SK-N-DZ (cell line): ENCODE measurements around the gene GADD45A. TPM values are rescaled to one million over a fixed set of nuclear protein-coding genes. Genes with fewer than 3 reads are reported as not detected.
A peak's percentile ranks its signal among the peaks of the same experiment; 100 is the strongest.
"Not testable (repeated sequence)": the region's sequence is repeated elsewhere in the genome, so short reads cannot be mapped to it uniquely, and the experiment has no call there.

Experiments
- DNase-seq: peaks from one replicate; pipeline ENCODE4 v3.0.0-alpha.2; 2015; ENCODE audit warnings: low spot score
- polyA plus RNA-seq, 2 experiments: library from polyadenylated mRNA; depleted of rRNA; stranded (reverse); fragments of >200 nt; gene quantifications; 2 replicates each; pipeline ENCODE4 v1.2.3, GENCODE V29; 2014

Gene GADD45A, protein sequence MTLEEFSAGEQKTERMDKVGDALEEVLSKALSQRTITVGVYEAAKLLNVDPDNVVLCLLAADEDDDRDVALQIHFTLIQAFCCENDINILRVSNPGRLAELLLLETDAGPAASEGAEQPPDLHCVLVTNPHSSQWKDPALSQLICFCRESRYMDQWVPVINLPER
- polyA plus RNA-seq (2014; cell fraction: cytosol; rRNA removed), result 21.2 and 29.5 TPM in 2 replicates
- 57.2 and 60.1 TPM in 2 replicates for polyA plus RNA-seq (2014; cell fraction: nucleus; rRNA removed)

DNA sequence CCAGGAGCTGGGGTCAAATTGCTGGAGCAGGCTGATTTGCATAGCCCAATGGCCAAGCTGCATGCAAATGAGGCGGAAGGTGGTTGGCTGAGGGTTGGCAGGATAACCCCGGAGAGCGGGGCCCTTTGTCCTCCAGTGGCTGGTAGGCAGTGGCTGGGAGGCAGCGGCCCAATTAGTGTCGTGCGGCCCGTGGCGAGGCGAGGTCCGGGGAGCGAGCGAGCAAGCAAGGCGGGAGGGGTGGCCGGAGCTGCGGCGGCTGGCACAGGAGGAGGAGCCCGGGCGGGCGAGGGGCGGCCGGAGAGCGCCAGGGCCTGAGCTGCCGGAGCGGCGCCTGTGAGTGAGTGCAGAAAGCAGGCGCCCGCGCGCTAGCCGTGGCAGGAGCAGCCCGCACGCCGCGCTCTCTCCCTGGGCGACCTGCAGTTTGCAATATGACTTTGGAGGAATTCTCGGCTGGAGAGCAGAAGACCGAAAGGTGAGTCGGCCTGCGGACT, at the start of gene GADD45A:
Gene GADD45A (plus strand): TSS at position 135 of the 491 bp plus-strand sequence. CDS start 294 bp downstream, at position 429.
- DNase-seq, result peak; percentile 99

DNA sequence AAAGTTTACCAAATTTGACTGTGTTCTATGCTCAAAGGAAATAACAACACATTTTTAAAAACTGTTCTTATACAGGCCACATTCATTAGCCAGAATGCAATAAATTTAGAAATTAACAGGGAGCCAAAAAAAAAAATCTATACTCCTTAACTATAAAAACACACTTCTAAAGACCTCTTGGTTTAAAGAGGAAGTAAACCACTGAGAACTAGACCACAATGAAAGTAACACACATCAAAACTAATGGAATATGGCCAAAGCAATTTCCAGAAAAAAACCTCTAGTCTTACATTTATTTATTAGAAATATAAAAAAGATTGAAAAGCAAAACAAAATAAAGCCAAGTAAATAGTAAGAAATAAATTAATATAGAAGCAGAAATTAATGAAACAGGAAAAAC, 48.9 kb upstream of the GADD45A start:
- DNase-seq, result no peak

DNA sequence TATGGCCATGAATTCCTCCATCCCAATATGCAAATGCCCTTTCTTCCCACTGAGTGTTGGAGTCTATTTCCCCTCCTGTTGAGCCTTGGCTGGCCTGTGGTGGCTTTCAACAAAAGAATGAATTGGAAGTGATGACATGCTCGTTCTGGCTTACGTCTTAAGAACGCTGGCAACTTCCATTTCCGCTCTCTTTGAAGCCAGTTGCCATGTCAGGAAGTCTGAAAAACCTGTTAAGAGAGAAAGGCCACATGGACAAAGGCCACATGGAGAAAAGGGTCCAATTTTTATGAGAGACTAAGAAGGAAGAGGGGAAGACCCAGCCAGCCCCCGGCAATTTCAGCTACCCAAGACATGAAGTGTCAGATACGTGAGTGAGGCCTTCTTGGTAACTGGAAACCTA, 45.6 kb upstream of the GADD45A start:
- peak; percentile 23 for DNase-seq

DNA sequence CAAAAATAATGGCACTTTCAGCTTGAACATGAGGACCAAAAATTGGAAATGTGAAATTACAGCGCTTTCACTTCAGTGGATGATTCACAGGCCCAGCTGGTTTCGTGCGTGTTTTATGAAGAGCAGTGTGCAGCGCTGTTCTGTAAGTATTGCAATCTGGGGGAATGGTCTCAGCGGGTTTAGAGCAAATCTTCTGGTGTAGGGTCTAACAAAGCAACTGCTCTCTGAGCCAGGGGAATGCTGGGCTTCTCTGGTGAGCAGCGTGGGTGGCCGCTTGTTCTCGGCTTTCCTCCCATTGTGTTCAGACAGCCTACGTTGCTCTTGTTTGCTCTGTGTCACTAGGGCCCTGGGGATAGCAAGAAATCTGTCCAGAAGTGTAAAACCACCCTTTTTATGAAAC, 42.4 kb upstream of the GADD45A start:
- DNase-seq, result no peak

DNA sequence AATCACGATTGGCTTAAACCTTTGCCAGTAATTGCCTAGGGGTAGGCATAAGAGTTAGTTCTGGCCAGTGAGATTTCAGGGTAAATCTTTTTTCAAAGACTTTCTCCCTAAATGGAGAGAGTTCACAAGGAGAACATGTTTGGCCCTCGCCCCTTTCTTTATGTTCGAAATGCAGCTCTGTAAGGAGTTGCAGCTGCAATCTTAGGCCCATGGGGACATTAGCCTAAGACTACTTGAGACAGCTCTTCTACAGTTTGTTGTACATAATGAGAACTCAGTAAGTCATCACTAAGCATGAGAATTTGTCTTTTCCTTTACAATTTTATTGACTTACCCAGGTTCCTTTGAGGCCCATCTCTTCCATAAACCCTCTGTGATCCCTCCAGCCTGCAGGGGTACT, 40.4 kb upstream of the GADD45A start:
- DNase-seq, result no peak

DNA sequence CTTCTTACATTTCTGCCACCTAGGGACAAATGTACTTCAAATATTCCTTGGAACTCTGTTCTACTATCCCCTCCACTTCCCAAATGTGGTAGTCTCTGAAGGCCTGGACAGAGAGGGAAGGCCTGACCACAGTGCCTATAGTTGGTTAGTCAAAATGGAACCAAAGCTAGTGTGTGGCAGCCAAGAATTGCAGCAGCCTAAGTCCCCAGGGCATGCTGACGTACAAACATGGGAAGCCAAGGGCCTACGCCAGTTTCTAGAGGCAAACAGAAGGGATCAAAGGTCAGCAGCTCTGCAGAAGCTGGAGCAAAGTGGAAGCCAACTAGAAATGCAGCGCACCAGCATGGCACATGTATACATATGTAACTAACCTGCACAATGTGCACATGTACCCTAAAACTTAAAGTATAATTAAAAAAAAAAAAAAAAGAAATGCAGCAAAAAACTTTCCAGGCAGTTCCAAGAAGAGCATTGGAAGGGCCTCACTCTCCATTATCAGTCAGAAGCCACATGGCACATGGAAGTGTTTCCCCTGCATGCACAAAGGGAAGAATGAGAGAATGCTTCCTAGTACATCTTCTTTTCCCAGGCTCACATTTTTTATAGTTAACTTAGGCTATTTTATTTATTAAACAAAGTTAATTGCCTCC, 39.4 kb upstream of the GADD45A start:
- DNase-seq, result peak; percentile 51

DNA sequence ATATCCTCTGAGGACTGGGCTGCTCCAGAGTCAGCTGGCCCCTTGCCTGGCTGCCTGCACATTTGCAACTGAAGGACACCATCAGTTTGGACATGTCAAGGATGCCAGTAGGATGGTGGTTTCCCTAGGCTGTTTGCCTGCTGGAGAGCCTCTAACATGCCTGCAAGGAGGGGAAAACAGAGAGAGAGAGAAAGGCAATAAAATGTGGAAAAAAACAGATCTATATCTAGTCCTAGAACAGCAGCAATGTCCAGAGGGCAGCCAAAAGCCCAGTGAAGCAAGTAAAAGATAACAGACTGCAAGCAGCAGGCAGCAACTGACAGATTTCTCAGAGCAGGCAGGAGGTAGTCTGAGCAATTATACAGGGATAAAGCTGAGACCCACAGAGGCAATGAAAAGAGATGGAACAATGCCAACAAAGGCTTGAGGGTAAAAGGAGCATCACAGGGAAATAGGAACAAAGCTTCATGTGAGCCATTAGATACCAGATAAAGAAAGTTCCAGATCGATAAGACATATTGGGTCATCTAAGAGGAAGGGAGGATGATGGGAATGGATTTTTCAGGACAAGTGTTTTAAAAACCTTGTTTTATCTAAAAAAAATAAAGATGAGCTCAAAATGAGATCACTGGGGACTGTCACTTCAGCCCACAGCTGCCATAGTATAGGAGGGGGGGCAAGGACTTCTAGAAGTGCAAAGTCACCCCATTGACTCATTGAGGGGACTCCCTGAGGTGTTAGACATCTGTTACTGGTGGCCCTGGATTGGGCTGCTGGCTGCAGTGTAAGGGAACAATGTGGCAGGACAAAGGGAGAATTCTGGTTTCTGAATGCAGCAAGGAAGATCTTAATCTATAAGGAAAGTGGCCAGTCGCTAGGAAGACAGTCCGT, 38.6 kb upstream of the GADD45A start:
- DNase-seq, result peak; percentile 90

DNA sequence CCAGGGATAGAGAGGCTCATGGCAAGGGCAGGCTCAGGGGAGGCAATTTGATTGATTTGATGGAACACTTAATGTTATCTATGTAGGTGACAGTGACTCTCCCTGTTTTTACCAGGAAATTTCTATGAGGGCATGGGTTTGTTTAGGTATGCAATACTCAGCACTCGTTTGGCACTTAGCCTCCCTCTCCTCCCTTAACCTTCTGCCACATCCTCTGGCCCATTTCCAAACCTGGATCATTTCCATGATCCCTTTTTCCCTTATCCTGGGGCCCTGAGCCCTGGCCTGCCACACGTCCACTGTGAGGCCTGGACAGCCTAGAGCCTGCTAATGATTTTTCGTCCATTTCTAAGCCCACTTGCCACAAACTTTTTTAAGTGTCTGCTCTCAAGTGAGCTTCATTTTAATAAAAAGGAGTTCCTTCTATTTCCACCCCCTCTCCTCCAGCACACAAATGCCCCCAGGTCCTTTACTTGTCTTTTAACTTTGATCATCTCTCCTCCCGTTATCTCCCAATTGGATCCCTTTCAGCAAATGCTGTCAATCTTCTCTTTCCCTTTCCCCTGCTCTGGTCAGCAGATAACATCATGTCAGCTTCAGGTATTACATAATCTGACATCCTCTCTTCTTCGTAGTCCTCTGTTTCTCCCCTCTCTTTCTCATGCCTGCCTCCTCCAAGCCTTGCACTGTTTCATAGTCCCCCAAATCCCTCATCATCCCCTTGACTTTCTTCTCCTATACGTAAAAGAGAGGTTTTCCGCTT, 37.8 kb upstream of the GADD45A start:
- peak; percentile 24 for DNase-seq

DNA sequence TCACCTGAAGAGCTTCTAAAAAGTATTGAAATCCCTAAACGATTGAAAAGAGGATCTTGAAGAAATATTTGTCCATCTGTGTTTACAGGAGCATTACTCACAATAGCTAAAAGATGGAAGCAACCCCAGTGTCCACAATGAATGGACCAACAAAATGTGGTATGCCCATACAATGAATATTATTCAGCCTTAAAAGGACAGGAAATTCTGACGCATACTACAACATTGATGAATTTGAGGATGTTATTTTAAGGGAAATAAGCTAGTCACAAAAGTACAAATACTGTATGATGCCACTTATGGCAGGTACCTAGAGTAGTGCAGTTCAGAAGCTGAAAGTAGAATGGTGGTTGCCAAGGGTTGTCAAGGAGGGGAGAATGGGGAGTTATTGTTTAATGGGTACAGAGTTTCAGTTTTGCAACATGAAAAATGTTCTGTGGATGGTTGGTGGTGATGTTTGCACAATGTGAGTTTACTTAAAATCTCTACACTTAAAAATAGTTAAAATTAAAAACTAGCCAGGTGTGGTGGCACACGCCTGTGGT, 37.1 kb upstream of the GADD45A start:
- no peak for DNase-seq

DNA sequence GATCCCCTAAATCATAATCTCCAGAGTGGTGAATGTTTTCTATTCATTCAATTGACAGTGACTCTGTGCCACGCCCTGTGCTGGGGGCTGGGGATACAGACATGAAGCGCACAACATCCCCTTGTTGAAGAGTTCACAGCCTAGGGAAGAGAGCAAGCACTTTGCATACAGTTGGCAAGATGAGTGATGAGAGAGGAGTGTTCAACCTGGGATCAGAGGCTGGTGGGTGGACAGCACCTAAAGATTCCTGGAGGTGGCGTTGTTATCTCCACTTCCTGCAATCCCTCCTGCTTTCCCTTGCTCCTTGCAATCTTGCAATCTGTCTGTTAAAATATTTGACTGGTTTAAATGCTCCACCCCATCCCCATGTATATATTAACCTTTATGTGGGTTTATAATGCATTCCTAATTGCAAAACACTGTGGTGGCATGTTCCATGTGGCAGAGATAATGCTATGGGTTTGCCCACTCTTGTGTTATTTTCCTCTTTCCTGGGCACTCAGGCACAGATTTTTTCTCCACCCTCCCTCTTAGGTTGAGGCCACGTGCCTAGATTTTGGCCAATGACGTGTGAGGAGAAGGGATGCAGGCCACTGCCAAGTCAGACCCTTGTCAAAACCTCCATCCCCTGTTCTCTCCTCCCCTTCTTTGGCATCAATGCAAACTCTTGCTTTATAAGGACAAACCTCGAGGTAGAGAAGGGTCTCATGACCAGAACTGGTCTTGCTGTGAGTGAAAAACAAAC, 36.2 kb upstream of the GADD45A start:
- no peak for DNase-seq

DNA sequence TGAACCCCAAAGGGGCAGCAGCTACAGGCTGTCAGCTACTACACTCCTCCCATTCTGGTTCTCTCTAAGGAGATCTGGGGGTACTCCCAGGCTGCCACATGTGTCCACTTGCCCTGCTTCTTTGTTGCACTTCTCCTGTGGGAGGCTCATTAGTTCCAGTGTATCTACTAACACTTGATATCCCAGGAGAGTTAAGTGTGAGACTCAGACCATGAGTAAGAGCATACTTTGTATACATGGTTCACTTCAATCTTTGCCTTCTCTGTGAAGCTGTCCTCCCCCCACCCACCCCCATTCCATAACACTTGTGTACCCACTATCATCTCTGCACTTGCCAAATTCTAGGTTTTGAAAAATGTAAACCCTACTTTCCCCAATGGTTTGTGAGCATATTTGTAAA, 34.9 kb upstream of the GADD45A start:
- no peak for DNase-seq

- no peak for DNase-seq
Observed at GRCh38 chr1:67651031-67651430, 34.0 kb upstream of the GADD45A start.

DNA sequence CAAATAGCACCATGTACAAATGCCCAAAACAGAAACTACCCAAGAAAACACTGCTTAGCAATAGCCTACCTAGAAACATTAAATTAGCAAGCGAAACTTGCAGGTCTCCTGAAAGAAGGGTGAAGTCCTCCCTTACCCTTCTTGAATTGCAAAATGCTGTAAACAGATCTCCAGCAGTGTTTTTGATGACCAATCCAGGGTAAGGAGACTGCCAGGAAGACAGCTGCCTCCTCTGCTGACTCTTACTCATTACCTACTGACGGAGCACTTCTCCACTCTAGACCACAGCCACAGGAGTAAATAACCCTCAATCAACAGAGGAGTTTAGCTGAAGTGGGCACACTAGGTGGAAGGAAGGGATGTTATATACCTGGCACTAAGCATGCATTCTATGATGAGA, 32.2 kb upstream of the GADD45A start:
- no peak for DNase-seq

DNA sequence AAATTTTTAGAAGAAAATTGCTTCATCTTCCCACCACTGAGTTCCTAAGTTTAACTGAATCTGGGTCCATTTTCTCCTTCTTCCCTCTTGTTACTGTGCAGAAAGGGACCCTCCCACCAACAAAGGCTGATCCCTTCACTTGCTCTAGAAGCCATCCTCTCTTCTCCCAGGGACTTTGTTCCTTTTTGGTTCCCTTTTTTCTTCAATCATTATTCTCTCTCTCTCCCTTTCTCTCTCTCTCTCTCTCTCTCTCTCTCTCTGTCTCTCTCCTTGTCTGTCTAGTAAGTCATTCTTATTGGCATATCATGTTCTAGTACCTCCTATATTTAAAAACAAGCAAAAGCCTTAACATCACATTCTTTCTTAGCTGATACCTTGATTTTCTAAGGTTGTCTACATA, 31.7 kb upstream of the GADD45A start:
- DNase-seq, result no peak

DNA sequence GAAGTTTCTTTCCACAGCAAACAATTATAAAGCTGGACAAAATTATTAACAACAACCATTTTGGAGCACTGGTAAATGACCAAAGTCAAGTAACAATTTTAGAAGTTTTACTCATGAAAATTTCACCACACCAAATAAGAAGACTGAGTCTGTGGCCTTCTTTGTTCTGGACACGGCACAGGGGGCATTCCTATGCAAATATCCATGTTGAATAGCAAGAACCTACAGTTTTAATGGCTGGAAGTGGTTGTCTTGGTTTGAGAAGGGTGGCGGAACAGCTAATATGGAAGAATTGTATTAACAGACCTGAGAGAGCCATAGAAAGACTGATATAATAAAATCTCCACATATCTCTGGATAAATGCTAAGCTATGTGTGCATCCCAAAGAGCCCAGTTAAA, 29.4 kb upstream of the GADD45A start:
- DNase-seq, result no peak

DNA sequence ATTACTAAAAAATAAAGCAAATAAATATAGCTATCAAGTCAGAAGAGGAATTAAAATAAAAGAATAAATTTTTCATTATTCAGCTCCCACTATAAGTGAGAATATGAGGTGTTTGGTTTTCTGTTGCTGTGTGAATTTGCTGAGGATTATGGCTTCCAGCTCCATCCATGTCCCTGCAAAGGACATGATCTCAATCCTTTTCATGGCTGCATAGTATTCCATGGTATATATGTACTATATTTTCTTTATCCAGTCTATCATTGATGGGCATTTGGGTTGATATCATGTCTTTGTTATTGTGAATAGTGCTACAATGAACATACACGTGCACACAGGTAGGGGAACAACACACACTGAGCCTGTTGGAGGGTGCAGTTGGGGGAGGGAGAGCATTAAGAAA, 27.8 kb upstream of the GADD45A start:
- not testable (repeated sequence) for DNase-seq

DNA sequence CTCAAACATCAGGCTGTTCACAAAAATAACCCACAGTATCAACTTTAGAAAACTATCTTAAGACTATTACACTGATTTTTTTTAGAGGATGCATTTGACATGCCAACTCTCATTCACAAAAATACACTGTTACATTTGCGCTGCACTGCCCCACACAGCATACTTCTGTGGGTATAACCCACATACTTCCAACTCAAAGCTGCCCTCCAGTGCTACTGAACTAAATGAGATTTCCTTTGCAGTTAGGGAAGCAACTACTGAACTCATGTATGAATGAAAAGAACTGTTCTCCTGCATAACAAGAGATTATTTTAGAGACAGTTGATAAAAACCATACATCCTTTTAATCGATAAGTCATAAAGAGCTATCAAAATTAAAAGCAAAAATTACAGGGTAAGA, 25.8 kb upstream of the GADD45A start:
- DNase-seq, result no peak

GRCh38 chr1:67662884-67663283, 22.1 kb upstream of the GADD45A start:
- DNase-seq, result no peak

DNA sequence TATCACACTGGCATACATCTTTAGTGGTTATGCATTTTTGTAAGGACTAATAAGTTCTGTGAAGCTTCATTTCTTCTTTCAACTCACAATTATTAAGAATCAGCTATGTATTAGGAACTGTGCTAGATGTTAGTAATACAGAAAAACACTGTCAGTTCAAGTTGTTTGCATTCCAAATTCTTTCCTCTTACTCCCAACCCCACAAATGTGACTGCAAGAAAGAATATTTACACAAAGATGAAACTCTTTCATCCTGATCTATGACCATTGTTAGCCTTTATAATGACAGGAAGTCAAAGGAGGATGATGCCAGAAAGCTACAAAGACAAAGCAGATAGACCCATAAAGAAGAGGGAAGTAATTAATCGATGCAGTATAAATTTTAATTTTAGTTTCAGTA, 21.0 kb upstream of the GADD45A start:
- no peak for DNase-seq

DNA sequence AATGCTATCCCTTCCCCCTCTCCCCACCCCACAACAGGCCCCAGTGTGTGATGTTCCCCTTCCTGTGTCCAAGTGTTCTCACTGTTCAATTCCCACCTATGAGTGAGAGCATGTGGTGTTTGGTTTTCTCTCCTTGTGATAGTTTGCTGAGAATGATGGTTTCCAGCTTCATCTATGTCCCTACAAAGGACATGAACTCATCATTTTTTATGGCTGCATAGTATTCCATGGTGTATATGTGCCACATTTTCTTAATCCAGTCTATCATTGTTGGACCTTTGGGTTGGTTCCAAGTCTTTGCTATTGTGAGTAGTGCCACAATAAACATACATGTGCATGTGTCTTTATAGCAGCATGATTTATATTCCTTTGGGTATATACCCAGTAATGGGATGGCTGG, 19.7 kb upstream of the GADD45A start:
- not testable (repeated sequence) for DNase-seq

DNA sequence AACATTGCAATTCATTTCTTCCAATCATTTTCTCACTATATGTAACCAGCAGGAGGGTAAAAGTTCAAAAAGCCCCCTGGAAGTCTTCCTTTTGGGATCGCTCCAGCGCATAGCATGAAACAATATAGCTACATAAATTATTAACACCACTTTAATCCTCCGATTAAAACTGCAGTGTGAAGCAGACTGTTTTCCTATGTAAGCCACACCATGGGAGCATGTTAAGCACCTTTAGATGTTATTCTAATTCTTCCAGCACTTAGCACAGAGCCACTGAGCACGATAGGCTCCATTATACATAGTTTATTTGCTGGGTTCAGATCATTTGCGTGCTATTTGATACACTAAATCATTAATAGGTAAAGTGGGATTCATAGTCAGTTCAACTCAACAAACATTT, 18.4 kb upstream of the GADD45A start:
- DNase-seq, result no peak
